Posterior cingulate gyrus (tissue), 11 donors: ENCODE results near the gene KRT72.

ENCODE experiments used
- DNase-seq, 10 donors: peaks; one replicate each; pipeline versions ENCODE4 v3.0.0 to v3.0.0-alpha.2; 2020 to 2021; ENCODE audit warnings: mixed read lengths in 3 of 10
- intact Hi-C: fragments of 100-400 bp; cut with DNase I; formaldehyde crosslinking; loops from one replicate; pipeline ENCODE4 v1.15.1; 2023

KRT72 gene

GRCh38 chr12:52581481-52581880, 19.8 kb downstream of the KRT72 start:
- no peak for DNase-seq
- intact Hi-C loops: no loop called here

- intact Hi-C loops: no loop called here
- DNase-seq: peak in 1 of 10 donors; percentile 52
These were observed 20.2 kb downstream of the KRT72 start for GRCh38 chr12:52581066-52581465.

- intact Hi-C loops: no loop called here
- DNase-seq: peak in 1 of 10 donors; percentile 36
These were observed 20.8 kb downstream of the KRT72 start for GRCh38 chr12:52580496-52580895.

GRCh38 chr12:52579468-52580465, 21.5 kb downstream of the KRT72 start:
- intact Hi-C loops: no loop called here
- peak in 1 of 10 donors; percentile 44 for DNase-seq

- intact Hi-C loops: no loop called here
- DNase-seq: no peak
These were observed 22.8 kb downstream of the KRT72 start for GRCh38 chr12:52578469-52578868.

- intact Hi-C loops: no loop called here
- peak in 1 of 10 donors; percentile 52 for DNase-seq
These were observed 23.9 kb downstream of the KRT72 start for GRCh38 chr12:52577316-52577715.

- no peak for DNase-seq
- intact Hi-C loops: no loop called here
These were observed 25.3 kb downstream of the KRT72 start for GRCh38 chr12:52575948-52576347.

- intact Hi-C loops: no loop called here
- peak in 1 of 10 donors; percentile 52 for DNase-seq
These were observed 26.0 kb downstream of the KRT72 start for GRCh38 chr12:52575256-52575655.

GRCh38 chr12:52573743-52574142, 27.5 kb downstream of the KRT72 start, which contains the start of gene KRT74:
KRT74 (minus strand) TSS chr12:52573843; CDS start chr12:52573777, 66 bp downstream.
- DNase-seq: no peak

GRCh38 chr12:52573306-52573705, 28.0 kb downstream of the KRT72 start:
- intact Hi-C loops: no loop called here
- DNase-seq: peak in 1 of 10 donors; percentile 57

More at GRCh38 chr12:52573743-52574142, 27.5 kb downstream of the KRT72 start, which contains the start of gene KRT74:
- intact Hi-C loops: no loop called here

GRCh38 chr12:52570511-52570910, 30.8 kb downstream of the KRT72 start:
- intact Hi-C loops: no loop called here

GRCh38 chr12:52568111-52568510, 33.2 kb downstream of the KRT72 start:
- peak in 4 of 10 donors; percentile 36 to 91 (median 58) for DNase-seq
- intact Hi-C loops: loop anchor here (5.0 kb wide), 1 partner anchor 186 kb away; no protein-coding TSS in a partner anchor

More at GRCh38 chr12:52570511-52570910, 30.8 kb downstream of the KRT72 start:
- peak in 1 of 10 donors; percentile 38 for DNase-seq

- intact Hi-C loops: loop anchor here (5.0 kb wide), 1 partner anchor 185 kb away; no protein-coding TSS in a partner anchor
- peak in 1 of 10 donors; percentile 50 for DNase-seq
These were observed 34.4 kb downstream of the KRT72 start for GRCh38 chr12:52566847-52567291.

GRCh38 chr12:52564582-52564981, 36.7 kb downstream of the KRT72 start:
- DNase-seq: peak in 1 of 10 donors; percentile 54
- intact Hi-C loops: no loop called here

- intact Hi-C loops: no loop called here
- no peak for DNase-seq
These were observed 39.3 kb downstream of the KRT72 start for GRCh38 chr12:52561880-52562449.

GRCh38 chr12:52559979-52560378, 41.3 kb downstream of the KRT72 start:
- DNase-seq: no peak
- intact Hi-C loops: no loop called here

GRCh38 chr12:52558781-52559445, 42.4 kb downstream of the KRT72 start:
- DNase-seq: no peak
- intact Hi-C loops: no loop called here

GRCh38 chr12:52557476-52557875, 43.8 kb downstream of the KRT72 start:
- intact Hi-C loops: no loop called here
- DNase-seq: no peak

GRCh38 chr12:52555577-52555976, 45.7 kb downstream of the KRT72 start:
- DNase-seq: no peak
- intact Hi-C loops: no loop called here

- DNase-seq: peak in 1 of 10 donors; percentile 69
- intact Hi-C loops: no loop called here
These were observed 48.5 kb downstream of the KRT72 start, which contains the start of gene KRT71 for GRCh38 chr12:52552681-52553195. KRT71 (minus strand) TSS chr12:52553145; CDS start chr12:52553077, 68 bp downstream.
